Fibroblast of villous mesenchyme (primary cell): Measurements from ENCODE around the gene MAF. TPM values are rescaled to one million over a fixed set of nuclear protein-coding genes. Genes with fewer than 3 reads are reported as not detected.

Source experiments
- DNase-seq: peaks from one replicate; pipeline ENCODE4 v3.0.0-alpha.2; 2010; ENCODE audit warnings: low read depth
- H3K4me3 ChIP-seq: 2 replicates; pipeline ENCODE4 v1.5.1; 2011; ENCODE audit warnings: low read depth, mild to moderate bottlenecking, low read length
- CTCF ChIP-seq: IDR thresholded peaks from 2 replicates; pipeline ENCODE4 v1.5.1; 2012; ENCODE audit warnings: low read depth, mild to moderate bottlenecking, low read length; ENCODE audit not compliant: insufficient read depth
- total RNA-seq: library from RNA; depleted of rRNA; stranded (reverse); fragments of >200 nt; gene quantifications from 2 replicates; pipeline ENCODE4 v1.2.3, GENCODE V29; 2012

Gene MAF
- total RNA-seq, 1 donor, result 0.86 TPM

GRCh38 chr16:79628988-79629387 lies 28.5 kb upstream of the MAF start:
- DNase-seq, result no peak
- no peak overlapping the region for H3K4me3 ChIP-seq
- TF ChIP-seq CTCF, result no peak

GRCh38 chr16:79628501-79628975 lies 28.0 kb upstream of the MAF start:
- H3K4me3 ChIP-seq, result no peak overlapping the region
- no peak for TF ChIP-seq CTCF
- DNase-seq, result peak; percentile 69

DNA sequence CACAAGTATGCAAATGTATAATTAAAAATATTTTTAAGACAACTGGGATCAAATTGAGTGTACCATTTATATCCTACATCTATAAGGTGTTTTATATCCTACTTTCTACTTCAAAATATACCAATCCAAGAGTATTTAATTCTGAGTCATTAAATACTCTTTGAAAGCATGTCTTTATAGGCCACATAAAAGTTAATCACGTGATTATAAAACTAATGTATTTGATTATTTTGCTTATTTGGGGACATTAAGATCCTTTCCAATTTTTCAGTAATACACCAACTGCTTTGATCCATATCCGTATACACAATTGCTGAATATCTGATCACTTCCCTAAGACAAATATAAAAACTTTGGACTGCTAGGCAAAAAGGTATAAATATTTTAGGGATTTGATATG lies 26.6 kb upstream of the MAF start:
- no peak overlapping the region for H3K4me3 ChIP-seq
- DNase-seq, result no peak
- TF ChIP-seq CTCF, result no peak

GRCh38 chr16:79625738-79626137 lies 25.2 kb upstream of the MAF start:
- DNase-seq, result no peak
- no peak for TF ChIP-seq CTCF
- H3K4me3 ChIP-seq, result no peak overlapping the region

DNA sequence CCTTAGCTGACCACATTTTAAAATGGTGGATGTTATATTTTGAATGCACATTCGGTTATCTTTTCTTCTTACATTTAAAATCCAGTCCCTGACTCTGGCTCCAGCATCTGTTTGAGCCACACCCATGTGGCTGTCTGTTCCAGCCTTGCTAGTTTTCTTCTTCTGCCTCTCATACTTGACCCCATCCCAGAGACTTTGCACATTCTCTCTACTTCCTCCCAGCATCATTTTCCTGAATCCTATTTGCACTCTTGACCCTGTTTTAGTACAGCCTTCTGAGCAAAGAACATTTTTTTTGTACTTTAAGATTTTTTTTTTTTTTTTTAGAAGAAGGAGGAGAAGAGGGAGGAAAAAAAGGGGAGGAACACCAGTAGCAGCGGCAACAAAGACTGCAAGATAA lies 23.3 kb upstream of the MAF start:
- DNase-seq, result no peak
- no peak for TF ChIP-seq CTCF
- no peak overlapping the region for H3K4me3 ChIP-seq

DNA sequence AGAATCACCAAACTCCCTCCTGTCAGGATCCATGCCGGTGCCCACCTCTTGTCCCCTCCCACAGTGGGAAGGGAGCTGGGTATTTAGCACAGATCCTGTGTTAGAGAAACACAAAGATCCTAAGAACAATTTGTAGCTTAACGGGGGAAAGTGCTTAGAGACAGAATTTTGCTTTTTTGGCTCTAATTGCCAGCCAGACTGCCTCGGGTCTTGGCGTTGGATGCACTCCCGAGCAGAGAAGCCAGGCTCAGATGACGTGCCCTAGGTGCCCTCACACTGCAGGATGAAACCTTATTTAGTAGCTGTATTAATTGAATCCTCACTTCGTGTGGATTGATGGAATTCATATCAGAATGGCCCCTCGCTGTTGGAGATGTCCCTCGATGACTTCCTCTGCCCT lies 22.5 kb upstream of the MAF start:
- no peak for TF ChIP-seq CTCF
- DNase-seq, result no peak
- H3K4me3 ChIP-seq, result no peak overlapping the region

DNA sequence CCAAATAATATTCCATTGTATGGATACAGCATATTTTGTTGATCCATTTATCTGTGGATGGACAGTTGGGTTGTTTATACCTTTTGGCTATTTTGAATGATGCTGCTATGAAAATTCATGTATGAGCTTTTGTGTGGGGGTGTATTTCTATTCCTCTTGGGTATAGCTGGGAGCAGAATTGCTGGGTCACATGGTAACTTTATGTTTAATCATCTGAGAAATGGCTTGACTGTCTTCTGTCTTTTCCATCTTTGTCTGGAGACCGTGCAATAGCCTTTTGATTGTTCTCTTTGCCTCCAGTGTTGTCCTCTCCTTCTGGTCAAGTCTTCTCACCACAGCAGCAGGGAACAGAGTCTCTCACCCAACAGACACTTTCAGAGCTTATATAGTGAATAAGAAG lies 20.5 kb upstream of the MAF start:
- TF ChIP-seq CTCF, result no peak
- no peak for DNase-seq
- H3K4me3 ChIP-seq, result no peak overlapping the region
